Loucy (cell line): ENCODE measurements around the gene HDHD5.

Source experiments
- CTCF ChIP-seq: fragments of 200-600 bp; sonication (generic); conservative IDR thresholded peaks from 2 replicates; pipeline ENCODE4 v1.5.1; 2014; ENCODE audit warnings: mild to moderate bottlenecking, antibody characterized with exemption, low read length
- EZH2phosphoT487 ChIP-seq: fragments of 200-600 bp; IDR thresholded peaks from 2 replicates; pipeline ENCODE4 v1.6.1; 2018; ENCODE audit warnings: antibody characterized with exemption, mild to moderate bottlenecking, moderate library complexity, borderline replicate concordance

DNA sequence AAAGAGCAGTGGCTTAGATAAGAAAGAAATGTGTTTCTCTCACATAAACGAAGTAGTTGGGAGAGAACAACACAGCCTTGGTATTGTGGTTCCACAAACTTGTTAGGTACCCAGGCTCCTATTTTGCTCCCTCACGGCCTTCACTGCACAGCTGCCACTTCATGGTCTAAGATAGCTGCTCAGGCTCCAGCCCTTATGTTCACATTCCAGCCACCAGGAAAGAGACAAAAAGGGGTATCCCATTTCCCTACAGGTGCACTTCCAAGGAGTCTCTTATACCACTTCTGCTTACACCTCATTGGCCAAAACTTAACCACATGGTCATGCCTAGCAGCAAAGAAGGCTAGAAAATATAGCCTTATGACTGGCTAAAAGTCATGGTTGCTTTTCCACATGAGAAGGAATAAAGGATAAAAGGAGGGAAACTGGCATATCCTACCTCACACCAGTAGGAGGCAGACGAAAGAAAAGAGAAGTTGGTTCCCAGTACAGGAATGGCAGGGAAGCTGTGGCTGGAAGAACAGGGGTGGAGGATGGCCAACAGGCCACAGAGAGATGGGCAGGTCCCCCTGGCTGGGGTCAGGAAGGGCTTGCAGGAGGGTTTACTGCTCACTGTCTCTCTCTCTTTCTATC is 5.4 kb upstream of the HDHD5 start:
- TF ChIP-seq CTCF (peak; percentile 37; the same call in 1 of the 2 replicates), EZH2phosphoT487 (no peak)
